Hepatocyte (in vitro differentiated cells): ENCODE results near the gene CACTIN. TPM values are rescaled to one million over a fixed set of nuclear protein-coding genes. Genes with fewer than 3 reads are reported as not detected.

ENCODE experiments used
- DNase-seq: peaks from one replicate; pipeline ENCODE4 v3.0.0-alpha.2; 2016; ENCODE audit warnings: low spot score
- H2AFZ ChIP-seq: fragments of 200-600 bp; sonication (generic); 2 replicates; pipeline ENCODE4 v1.6.0; 2016; ENCODE audit warnings: antibody characterized with exemption, mild to moderate bottlenecking
- H3K27ac ChIP-seq: fragments of 200-600 bp; sonication (generic); 2 replicates; pipeline ENCODE4 v1.5.1; 2016; ENCODE audit warnings: mild to moderate bottlenecking
- H3K27me3 ChIP-seq: fragments of 200-600 bp; sonication (generic); 2 replicates; pipeline ENCODE4 v1.6.1; 2016
- H3K36me3 ChIP-seq: fragments of 200-600 bp; sonication (generic); replicated peaks from 2 replicates; pipeline ENCODE4 v1.5.1; 2016; ENCODE audit warnings: low read depth; ENCODE audit not compliant: insufficient read depth
- H3K4me1 ChIP-seq: fragments of 200-600 bp; sonication (generic); 2 replicates; pipeline ENCODE4 v1.5.1; 2016; ENCODE audit warnings: mild to moderate bottlenecking, moderate library complexity; ENCODE audit not compliant: insufficient read depth
- H3K4me2 ChIP-seq: fragments of 200-600 bp; sonication (generic); 2 replicates; pipeline ENCODE4 v1.6.0; 2016
- H3K4me3 ChIP-seq: fragments of 200-600 bp; sonication (generic); 2 replicates; pipeline ENCODE4 v1.5.1; 2016; ENCODE audit warnings: mild to moderate bottlenecking
- H3K79me2 ChIP-seq: fragments of 200-600 bp; sonication (generic); 2 replicates; pipeline ENCODE4 v1.6.0; 2017; ENCODE audit warnings: mild to moderate bottlenecking
- H3K9me2 ChIP-seq: fragments of 200-600 bp; sonication (generic); replicated peaks from 2 replicates; pipeline ENCODE4 v1.6.0; 2017; ENCODE audit warnings: mild to moderate bottlenecking; ENCODE audit not compliant: insufficient read depth
- H3K9me3 ChIP-seq: fragments of 200-600 bp; sonication (generic); 2 replicates; pipeline ENCODE4 v1.5.1; 2016; ENCODE audit warnings: low read depth, mild to moderate bottlenecking
- H4K20me1 ChIP-seq: fragments of 200-600 bp; sonication (generic); 2 replicates; pipeline ENCODE4 v1.6.0; 2016; ENCODE audit warnings: mild to moderate bottlenecking; ENCODE audit not compliant: insufficient read depth, poor library complexity, severe bottlenecking
- CTCF ChIP-seq: fragments of 200-600 bp; sonication (generic); IDR thresholded peaks from 2 replicates; pipeline ENCODE4 v1.5.1; 2016; ENCODE audit warnings: antibody characterized with exemption, mild to moderate bottlenecking; ENCODE audit not compliant: poor library complexity
- EZH2 ChIP-seq: fragments of 200-600 bp; sonication (generic); IDR thresholded peaks from 2 replicates; pipeline ENCODE4 v1.6.1; 2016; ENCODE audit warnings: antibody characterized with exemption, mild to moderate bottlenecking, borderline replicate concordance
- EZH2phosphoT487 ChIP-seq: fragments of 200-600 bp; sonication (generic); IDR thresholded peaks from one replicate; pipeline ENCODE4 v1.6.1; 2018; ENCODE audit warnings: antibody characterized with exemption, mild to moderate bottlenecking, low read depth, moderate library complexity; ENCODE audit not compliant: unreplicated experiment, severe bottlenecking
- WGBS: methylation state at CpG from one replicate; pipeline ENCODE4 v1.1.6; 2016; ENCODE audit warnings: low lambda C conversion rate; ENCODE audit errors: missing lambda C conversion rate; 5-methylcytosine and 5-hydroxymethylcytosine counted together
- polyA plus RNA-seq: library from polyadenylated mRNA; unstranded; fragments of >200 nt; fragmentation: Nextera tagmentation; extraction: Ambion mirVana; gene quantifications from 2 replicates; pipeline ENCODE4 v1.2.1, GENCODE V29; 2016
- small RNA-seq: library from RNA; depleted of rRNA; stranded (forward); fragments of <200 nt; gene quantifications from one replicate; pipeline ENCODE3, GENCODE V24; 2014
- total RNA-seq: library from RNA; depleted of rRNA; stranded (reverse); fragments of >200 nt; gene quantifications from 2 replicates; pipeline ENCODE4 v1.2.3, GENCODE V29; 2014

The CACTIN gene
- total and polyA plus RNA-seq, 2 experiments from 2014 or later = 15.7 to 18.3 TPM

- Histone ChIP-seq H3K9me3 (no peaks in the 10 kb centered on the region), H3K79me2 (no peaks in the 10 kb centered on the region), H3K4me3 (no peak overlapping the region), H3K4me1 (no peaks in the 10 kb centered on the region), H4K20me1 (no peaks in the 10 kb centered on the region), H2AFZ (no peak overlapping the region), H3K27ac (no peak overlapping the region), H3K9me2 (no peaks in the 10 kb centered on the region), H3K27me3 (no peaks in the 10 kb centered on the region), H3K36me3 (no peaks in the 10 kb centered on the region), H3K4me2 (no peak overlapping the region)
- DNase-seq = no peak
- WGBS = 89% methylated on average over 16 of the region's 17 CpGs
- no peak for TF ChIP-seq EZH2
- TF ChIP-seq EZH2phosphoT487 = no peak
- TF ChIP-seq CTCF = no peak
Observed at GRCh38 chr19:3563709-3564524, 62.7 kb downstream of the CACTIN start.

Small RNA genes lying within 50 kb of the gene (small RNA-seq; reads per million reads assigned to genes)
- not detected for gene AC005786.1

Other genes with a start within 250 kb of the CACTIN start
- 81.2 and 85.5 TPM in 2 replicates for gene SMIM24, start 146.3 kb downstream of the CACTIN start, total RNA-seq
- 114 and 151 TPM in 2 replicates for gene SMIM24, start 146.3 kb downstream of the CACTIN start, polyA plus RNA-seq
- gene SMIM44, start 143.3 kb downstream of the CACTIN start, total RNA-seq = not detected in 2 replicates
- not detected in 2 replicates for gene SMIM44, start 143.3 kb downstream of the CACTIN start, polyA plus RNA-seq
- 10.9 and 14.9 TPM in 2 replicates for gene DOHH, start 126.1 kb downstream of the CACTIN start, total RNA-seq
- 17.6 and 28.2 TPM in 2 replicates for gene DOHH, start 126.1 kb downstream of the CACTIN start, polyA plus RNA-seq
- 18.1 and 32.1 TPM in 2 replicates for gene FZR1, start 120.5 kb downstream of the CACTIN start, total RNA-seq
- gene FZR1, start 120.5 kb downstream of the CACTIN start, polyA plus RNA-seq = 51.0 and 51.9 TPM in 2 replicates
- gene TEKTIP1, start 87.6 kb downstream of the CACTIN start, total RNA-seq = not detected in 2 replicates
- 1.4 and 1.5 TPM in 2 replicates for gene TEKTIP1, start 87.6 kb downstream of the CACTIN start, polyA plus RNA-seq
- 39.3 and 44.7 TPM in 2 replicates for gene MFSD12, start 69.2 kb downstream of the CACTIN start, total RNA-seq
- gene MFSD12, start 69.2 kb downstream of the CACTIN start, polyA plus RNA-seq = 57.7 and 63.5 TPM in 2 replicates
- gene HMG20B, start 53.8 kb downstream of the CACTIN start, total RNA-seq = 61.4 and 62.6 TPM in 2 replicates
- gene HMG20B, start 53.8 kb downstream of the CACTIN start, polyA plus RNA-seq = 82.3 and 105 TPM in 2 replicates
- gene GIPC3, start 41.3 kb downstream of the CACTIN start, total RNA-seq = 0.04 TPM in 1 of 2 replicates, not detected in the other
- 0.19 and 0.28 TPM in 2 replicates for gene GIPC3, start 41.3 kb downstream of the CACTIN start, polyA plus RNA-seq
- gene TBXA2R, start 19.9 kb downstream of the CACTIN start, total RNA-seq = 0.12 and 0.70 TPM in 2 replicates
- gene TBXA2R, start 19.9 kb downstream of the CACTIN start, polyA plus RNA-seq = 1.2 and 2.0 TPM in 2 replicates
- 13.7 and 20.7 TPM in 2 replicates for gene PIP5K1C, start 73.7 kb upstream of the CACTIN start, total RNA-seq
- 33.5 and 37.1 TPM in 2 replicates for gene PIP5K1C, start 73.7 kb upstream of the CACTIN start, polyA plus RNA-seq
- 23.7 and 24.4 TPM in 2 replicates for gene TJP3, start 81.6 kb upstream of the CACTIN start, total RNA-seq
- 49.2 and 56.9 TPM in 2 replicates for gene TJP3, start 81.6 kb upstream of the CACTIN start, polyA plus RNA-seq
- gene APBA3, start 134.9 kb upstream of the CACTIN start, total RNA-seq = 20.7 and 27.1 TPM in 2 replicates
- 25.5 and 29.0 TPM in 2 replicates for gene APBA3, start 134.9 kb upstream of the CACTIN start, polyA plus RNA-seq
- 39.0 and 42.2 TPM in 2 replicates for gene MRPL54, start 135.9 kb upstream of the CACTIN start, total RNA-seq
- 71.2 and 86.8 TPM in 2 replicates for gene MRPL54, start 135.9 kb upstream of the CACTIN start, polyA plus RNA-seq
- not detected in 2 replicates for gene RAX2, start 145.4 kb upstream of the CACTIN start, total RNA-seq
- gene RAX2, start 145.4 kb upstream of the CACTIN start, polyA plus RNA-seq = 0.22 TPM in 1 of 2 replicates, not detected in the other
- not detected in 2 replicates for gene MATK, start 159.6 kb upstream of the CACTIN start, total RNA-seq
- gene MATK, start 159.6 kb upstream of the CACTIN start, polyA plus RNA-seq = 0.34 and 0.50 TPM in 2 replicates
- gene ZFR2, start 242.2 kb upstream of the CACTIN start, total RNA-seq = 0.36 and 0.97 TPM in 2 replicates
- gene ZFR2, start 242.2 kb upstream of the CACTIN start, polyA plus RNA-seq = 1.7 and 3.3 TPM in 2 replicates